HG03045 (cell line): ENCODE measurements around the gene BARX1.
"Not testable (repeated sequence)": the region's sequence is repeated elsewhere in the genome, so short reads cannot be mapped to it uniquely, and the experiment has no call there.

Experiments used
- ATAC-seq: cut with Tn5 transposase; IDR thresholded peaks from one replicate; pipeline ENCODE4 v1.9.1; 2021; ENCODE audit warnings: mild to moderate bottlenecking, moderate library complexity; ENCODE audit not compliant: unreplicated experiment

The BARX1 gene

DNA sequence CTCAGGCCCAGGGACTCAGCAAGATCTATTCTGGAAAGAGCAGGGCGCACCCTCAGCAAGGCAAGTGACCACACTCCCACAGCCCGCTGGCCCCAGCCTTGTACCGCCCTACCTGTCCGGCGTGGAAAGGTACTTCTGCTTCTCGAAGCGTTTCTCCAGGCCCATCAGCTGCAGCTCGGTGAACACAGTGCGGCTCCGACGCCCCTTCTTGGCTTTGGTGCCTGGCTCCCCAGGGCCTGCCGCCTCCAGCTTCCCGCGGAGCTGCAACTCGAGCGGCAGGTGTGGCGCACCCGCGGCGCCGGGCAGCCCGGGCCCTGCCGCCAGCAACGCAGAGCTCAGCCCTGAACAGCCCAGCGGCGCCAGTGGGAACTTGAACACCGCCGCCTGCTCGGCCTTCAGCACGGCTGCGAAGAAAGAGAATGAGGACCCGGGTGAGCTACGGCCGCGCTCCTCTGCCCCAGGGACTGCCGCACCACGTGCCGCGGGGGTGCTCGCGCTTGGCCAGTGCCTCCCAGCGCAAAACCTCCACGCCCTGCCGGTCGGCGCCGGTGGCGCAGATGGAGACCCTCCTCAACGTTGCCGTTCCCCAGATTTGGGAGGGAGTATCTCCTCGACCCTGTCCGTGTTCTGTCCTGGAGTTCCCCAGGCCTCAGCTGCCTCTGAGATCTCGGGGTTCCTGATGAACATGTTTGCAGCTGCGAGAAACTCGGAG lies 2.2 kb downstream of the BARX1 start:
- ATAC-seq = no peak

DNA sequence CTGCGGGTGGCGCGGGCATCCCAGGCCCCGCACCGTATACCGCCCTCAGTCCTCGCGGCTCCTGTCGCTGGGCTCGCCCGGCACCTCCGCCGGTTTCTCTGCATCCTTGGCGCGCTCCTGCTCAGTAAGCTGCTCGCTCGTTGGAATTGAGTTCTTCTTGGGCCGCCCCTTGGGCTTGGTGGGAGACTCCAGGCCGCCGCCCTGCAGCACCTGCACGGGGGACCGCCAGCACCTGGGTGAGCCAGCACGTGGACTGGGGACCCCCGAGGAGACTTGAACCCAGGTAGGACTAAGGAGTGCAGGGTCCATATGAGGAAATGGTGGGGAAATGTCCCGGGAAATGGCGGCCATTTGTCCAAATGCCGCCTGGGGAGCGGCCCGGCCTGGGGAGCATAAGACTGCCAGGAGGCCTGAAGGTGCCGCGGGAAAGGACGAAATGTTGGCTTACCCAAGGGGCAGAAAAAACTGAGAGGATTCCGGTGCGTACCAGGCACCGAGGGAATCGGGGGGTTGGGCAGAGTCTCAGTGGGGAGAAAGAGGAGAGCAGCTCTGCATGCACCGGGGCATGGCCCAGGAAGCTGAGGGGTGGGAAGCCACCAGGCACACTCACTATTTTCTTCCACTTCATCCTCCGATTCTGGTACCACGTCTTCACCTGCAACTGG lies 2.9 kb downstream of the BARX1 start:
- ATAC-seq = no peak

DNA sequence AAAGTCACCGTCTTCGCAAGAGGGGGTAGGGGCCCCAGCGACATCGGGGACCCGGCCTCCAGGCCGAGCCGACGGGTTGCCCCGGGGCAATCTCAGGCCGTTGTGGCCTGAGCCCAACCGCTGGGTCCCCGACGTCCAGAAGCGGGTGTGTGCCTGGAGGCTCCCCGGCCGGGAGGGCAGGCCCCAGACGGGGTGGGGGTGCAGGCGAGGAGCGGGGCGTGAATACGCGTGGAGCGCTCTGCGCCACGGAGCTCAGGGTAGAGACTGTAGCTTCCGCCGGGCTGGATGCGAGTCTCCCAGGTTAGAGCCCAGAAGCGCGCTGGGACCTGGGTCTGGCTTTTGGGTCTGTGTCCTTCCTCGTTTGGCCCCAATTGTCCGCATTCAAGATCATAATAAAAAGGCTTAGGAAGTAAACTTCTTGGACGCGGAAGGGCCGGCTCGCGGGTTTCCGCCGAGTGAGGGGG lies 3.5 kb downstream of the BARX1 start:
- no peak for ATAC-seq

DNA sequence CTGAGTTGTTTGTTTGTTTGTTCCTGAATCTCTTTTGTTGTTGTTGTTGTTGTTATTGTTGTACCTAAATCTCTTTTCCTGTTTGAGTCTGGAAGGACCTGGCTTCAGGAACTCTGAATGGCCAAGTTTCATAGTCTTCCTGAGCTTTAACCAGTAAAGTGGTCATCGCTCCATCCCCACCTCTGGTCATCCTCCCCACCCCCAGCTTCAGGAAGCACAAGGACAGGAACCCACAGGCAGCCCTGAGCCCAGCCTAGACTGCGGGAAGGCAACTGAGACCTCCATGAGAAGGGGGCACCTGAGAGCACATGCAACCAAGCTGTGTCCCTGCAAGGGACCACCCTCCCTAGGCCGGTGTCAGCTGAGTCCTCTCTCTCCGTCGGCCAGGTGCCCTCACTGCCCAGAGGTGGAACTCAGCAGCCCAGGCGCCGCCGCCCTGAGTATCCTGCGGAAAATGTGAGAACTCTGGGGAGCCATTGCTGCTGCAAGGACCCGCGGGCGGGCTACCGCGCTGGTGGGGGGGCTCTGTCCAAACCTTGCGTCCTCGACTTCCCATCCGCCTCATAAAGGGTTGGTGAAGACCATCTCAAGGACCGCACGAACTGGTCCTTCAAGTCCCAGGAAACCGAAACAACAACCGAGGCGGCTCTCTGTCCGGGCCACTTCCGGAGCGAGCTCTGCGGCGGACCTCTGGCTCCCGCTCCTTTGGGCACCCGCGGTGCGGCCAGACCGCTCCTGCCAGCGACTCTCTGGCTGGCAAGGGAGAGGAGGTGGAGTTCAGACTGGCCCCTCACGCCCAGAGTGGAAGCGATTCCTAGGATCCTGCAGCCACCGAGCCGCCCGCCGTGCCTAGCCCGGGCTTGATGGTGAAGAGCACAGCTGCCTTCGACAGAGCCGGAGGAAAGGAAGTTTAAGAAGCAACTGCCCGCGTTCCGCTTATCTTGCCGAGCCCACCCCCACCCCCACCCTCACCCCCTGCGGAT lies 4.2 kb downstream of the BARX1 start:
- no peak for ATAC-seq

DNA sequence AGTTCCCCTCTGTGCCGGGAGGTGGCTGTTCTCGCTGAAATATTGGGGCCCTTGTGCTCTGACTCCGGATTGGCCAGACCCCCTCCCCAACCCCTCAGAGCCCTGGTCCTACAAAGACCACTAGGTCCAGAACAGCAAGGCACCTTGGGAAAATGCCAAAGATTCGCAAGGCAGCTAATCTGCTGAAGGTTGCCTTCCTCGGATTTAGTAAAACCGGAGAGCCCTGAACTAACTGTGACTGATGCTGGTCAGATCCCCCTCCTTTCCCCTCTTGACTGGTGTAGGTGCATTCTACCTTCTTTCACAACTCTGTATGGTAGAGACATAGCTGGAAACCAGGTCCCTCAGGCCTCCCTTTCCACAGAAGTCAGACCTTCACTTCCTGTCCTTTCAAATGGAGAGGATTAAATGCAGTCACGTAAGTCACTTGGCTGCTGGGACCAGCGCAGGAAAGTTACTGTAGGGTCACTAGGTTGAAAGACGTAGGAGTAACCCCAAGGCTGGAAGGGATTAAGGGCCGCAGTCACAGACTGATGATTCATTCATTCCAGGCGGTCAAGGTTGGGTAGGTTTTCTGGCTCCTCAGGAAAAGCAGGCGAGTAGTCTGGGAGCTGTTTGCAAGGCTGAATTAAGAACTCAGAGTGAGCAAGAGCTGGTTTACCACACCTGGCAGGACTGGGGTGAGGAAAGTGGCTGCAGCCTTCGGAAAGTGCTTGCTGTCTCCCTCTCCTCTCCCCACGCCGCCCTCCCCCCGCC lies 5.3 kb downstream of the BARX1 start:
- ATAC-seq = no peak

DNA sequence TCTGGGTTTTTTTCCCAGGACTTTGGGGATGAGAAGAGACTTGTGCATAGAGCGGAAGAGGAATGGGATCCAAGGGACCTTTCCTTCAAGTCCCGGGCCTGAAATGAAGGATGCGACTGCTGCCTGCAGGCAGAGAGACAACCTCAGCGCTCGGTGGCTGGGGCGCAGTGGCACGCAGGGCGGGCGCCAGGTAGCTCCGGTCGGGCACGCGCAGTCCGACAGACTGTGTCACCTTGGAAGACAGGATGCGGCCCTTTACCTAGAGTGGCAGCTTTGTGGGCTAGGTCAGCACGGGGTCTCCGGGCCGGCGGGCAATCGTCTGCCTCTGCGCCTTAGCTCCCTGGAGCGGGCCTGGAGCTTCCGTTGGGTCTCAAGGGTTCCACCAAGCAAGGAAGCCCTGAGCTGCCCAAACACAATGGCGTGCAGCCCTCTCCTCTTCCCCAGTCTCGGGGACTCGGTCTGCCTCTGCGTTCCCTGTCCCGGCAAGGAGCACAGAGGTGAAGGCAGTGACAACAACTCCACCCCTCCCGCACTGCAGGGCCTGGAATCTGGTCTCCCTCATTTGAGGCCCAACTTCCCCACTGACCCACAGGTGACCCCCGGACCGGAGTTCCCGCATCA lies 6.0 kb downstream of the BARX1 start:
- no peak for ATAC-seq

DNA sequence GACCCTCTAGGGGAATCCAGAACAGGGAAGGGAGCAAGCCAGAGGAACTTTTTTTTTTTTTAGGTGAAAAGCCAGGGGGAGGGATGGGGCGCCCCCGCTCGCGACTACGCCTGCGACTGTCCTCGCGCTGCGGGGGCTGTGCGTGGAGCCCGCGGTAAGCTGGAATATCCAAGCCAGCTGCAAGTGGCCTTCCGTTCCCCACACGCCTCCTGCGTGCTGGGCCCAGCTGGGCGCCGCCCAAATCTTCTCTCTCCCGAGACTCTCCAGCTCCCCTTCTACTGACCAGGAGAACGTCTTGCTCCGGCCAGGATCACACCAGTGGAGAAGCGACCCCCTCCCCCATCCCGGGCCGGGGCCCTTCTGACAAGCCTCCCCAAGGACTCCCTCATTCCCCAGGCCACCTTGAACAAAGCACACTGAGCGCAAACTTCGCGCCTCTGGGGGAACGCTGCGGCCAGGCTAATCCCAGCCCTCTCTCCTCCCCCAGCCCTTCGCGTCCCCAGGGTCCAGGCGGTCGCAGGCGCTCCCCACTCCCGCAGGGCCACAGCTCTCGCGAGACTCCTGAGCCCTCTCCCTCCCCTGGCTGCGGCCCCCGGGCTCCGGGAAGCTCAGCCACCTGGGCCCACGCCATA lies 6.6 kb downstream of the BARX1 start:
- ATAC-seq = no peak

DNA sequence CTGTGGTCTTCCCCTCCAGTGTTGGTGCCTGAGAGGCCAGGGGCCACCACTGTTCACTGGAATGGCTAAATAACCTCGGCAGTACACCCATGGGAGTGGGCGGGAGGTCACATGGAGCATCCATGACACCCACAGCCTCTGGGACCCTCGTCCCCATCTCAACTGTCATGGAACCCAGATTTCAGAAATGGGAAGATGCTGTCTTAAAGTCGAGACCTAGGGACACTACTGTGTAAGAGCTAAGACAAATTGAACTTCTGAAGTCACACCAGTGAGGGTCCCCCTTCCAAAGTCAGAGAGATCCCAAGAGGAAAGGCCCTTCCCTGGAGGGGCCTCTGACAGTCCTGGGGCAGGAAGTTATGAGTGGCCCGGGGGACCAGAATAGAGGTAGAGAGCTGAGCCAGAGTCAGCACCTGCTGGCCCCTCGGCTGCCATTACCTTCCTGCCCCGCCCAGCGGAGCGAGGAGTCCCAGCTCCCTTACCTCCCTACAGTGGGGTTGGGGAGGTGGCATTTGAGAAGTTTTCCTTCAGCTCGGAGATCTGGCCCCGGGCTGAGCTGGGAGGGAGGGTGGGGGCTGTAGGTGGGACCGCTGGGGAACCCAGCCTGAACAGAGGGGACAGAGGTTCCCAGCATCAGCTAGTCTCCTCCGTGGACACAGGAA lies 7.6 kb downstream of the BARX1 start:
- ATAC-seq = no peak

DNA sequence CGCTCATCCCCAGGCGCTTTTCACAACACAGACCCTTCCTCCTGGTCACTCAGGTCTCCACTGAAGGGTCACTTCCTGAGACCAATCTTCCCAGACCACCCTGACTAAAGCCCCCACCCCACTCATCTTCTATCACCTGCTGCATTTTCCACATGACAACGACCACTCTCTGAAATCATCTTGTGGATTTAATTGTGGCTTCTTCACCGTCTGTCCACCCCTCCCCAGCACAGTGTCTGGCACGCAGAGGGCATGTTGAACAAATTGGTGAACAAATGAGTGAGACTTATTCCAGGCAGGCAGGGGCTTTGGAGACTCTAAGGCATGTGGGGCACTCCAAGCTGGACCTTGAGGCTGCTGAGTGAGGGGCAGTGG lies 8.8 kb downstream of the BARX1 start:
- no peak for ATAC-seq

DNA sequence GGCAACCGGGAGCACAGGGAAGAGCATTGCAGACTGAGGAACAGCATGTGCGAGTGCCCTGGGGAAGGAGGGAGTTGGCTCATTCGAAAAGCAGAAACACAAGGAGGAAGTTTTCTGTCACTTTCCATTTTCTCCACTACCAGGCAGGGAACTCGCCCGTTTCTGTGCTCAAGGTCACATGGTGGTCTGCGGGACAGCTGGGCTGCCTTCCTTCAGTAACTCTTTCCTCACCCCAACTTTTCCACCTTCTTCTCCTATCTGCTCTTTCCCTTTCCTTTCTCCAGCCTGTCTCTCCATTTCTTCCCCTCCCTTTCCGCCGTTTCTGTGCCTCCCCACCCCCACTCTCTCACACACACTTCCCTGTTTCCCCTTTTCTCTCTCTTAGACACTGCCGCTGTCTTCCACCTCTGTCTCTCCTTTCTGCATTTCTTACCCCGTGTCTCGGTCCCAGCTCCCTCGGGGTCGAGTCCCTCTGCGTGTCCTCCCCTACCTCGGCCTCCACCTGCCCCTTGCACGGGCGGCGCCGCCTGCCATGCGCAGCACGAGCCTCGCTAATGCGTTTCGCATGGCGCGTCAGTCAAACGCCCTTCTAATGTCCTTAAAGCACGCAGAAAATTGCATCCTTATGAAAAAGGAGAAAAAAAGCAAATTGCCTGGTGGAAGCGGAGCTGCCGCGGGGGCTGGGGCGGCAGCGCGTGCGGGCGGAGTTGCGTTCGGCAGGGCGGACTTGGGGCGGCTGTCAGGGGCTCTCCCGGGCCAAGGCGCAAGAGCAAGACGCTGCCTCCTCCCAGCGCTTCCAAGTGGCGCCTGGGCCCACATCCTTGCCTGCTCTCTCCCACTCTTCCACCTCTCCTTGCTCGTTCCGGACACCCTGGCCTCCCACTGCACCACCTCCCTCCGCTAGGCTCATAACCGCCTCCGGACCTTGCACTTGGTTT lies 9.5 kb downstream of the BARX1 start:
- no peak for ATAC-seq

DNA sequence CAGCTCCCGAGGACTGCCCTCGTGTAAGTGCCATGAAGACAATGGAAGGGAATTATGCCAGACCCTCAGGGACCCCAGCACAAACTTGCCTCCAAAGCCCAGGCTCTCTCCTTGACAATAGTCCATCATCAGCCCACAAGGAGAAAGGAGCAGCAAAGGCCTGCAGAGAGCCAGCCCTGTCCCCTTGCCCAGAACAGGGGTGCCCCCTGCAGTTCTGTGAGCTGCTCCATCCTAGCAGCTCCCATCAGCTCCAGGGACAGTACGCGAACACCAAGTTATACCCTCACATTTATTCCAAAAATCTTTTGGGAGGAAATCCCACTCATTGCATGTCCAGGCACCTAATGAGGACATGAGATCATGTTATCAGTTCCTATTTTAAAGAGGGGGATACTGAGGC lies 11.1 kb downstream of the BARX1 start:
- no peak for ATAC-seq

DNA sequence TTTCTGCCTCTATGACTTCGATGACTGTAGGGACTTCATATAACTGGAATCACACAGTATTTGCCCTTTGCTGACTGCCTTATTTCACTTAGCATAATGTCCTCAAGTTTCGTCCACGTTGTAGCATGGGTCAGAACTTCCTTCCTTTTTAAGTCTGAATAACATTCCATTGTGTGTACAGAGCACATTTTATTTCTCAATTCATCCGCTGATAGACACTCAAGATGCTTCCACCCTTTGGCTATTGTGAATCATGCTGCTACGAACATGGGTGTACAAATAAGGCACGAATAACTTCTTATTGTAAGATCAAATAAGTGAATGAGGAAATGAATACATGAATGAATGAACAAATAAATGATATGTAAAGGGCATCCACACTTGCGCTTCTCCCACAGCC lies 13.0 kb downstream of the BARX1 start:
- ATAC-seq = no peak

DNA sequence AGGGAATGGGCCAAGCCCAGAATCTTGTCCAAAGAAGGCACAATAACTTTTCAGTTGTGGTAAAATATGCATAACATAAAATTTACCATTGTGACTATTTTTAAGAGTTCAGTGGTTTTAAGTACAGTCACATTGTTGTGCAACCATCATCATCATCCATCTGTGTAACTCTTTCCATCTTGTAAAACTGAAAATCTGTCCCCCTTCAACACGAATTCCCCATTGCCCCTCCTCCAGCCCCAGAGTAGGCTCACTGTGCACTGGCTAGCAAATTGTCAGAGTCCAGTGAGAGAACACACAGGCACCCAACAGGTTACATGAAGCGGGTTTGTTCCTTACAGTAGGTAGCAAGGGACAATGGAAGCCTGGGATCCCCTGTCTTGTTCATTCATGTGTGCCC lies 13.7 kb downstream of the BARX1 start:
- no peak for ATAC-seq

DNA sequence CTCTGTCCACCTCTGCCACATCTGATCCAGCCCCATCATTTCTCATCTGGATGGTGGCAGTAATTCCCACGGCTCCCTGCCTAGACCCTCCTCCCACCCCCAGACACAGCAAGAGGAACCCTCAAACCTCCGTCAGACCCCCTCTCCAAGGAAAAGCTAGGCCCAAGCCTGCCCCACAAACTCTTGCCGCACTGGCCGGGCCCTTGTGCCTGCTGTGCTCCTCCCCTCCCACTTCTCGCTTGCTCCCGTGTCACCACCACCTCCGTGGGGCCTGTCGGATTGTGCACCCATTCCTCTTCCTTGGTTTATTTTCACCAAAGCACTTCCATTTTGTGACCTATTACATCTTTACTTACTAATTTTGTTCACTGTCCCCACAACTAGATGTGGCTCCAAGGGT lies 14.2 kb downstream of the BARX1 start:
- no peak for ATAC-seq

DNA sequence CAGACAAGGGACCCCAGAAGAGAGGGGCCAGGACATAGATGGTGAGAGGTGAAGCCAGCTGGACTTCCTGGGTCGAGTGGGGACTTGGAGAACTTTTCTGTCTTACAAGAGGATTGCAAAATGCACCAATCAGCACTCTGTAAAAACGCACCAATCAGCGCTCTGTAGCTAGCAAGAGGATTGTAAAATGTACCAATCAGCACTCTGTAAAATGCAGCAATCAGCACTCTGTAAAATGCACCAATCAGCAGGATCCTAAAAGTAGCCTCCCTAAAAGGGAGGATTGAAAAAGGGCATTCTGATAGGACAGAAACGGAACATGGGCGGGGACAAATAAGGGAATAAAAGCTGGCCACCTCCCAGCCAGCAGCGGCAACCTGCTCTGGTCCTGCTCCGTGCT lies 15.6 kb downstream of the BARX1 start:
- not testable (repeated sequence) for ATAC-seq

DNA sequence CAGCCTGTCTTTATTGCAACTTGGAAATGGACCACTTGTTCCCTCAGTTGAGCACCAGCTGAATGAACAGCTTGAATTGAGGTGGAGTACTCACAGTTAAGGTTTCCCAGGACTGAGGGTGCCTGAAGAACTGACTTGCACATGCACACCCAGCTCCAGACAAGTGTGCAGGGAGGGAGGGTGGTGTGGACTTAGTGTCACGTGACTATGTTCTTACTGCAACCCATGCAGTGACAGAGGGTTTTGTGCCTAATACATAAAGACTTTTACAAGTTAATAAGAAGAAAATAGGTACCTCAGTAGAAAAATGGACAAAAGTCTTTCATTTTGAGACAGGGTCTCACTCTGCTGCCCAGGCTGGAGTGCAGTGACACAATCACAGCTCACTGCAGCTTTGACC lies 18.0 kb downstream of the BARX1 start:
- no peak for ATAC-seq

DNA sequence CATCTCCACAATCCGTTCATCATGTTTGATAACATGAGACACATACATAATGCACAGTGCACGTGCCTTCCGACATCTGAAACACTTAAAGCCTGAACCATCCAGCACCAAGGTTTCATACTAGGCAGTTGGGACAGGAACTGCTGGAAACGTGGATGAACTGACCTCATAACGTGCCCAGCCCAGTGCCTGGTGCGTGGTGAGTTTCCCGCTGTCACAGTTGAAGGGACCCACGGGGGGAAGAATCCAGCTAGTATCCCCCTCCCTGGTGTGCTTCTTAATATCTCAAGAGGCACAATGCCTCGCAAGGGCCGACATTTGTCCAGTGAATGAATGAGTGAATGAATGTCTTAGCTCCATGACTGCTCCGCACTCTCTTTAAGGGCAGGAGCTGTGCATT lies 23.2 kb downstream of the BARX1 start:
- no peak for ATAC-seq

DNA sequence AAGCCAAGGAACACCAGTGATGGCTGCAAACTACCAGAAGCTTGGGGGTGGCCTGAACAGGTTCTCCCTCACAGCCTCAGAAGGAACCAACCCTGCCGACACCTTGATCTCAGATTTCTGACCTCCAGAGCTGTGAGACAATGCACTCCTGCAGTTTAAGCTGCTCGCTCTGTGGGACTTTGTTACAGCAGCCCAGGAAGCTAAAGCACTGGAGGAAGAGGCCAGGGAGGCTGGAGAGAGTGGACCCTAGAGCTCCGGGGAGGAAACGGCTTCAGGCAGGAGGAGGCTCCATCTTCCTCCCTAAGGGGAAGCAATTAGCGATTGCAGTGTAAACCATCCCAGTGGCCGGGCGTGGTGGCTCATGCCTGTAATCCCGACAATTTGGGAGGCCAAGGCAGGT lies 25.1 kb downstream of the BARX1 start:
- no peak for ATAC-seq
